KOPT-K1 (cell line): Measurements from ENCODE around the gene DACH2.

Experiments used
- H3K27ac ChIP-seq: fragments of 200-600 bp; sonication (generic); 2 replicates; pipeline ENCODE4 v1.5.1; 2016; ENCODE audit warnings: antibody characterized with exemption, mild to moderate bottlenecking, low read depth, low read length; ENCODE audit not compliant: poor library complexity, severe bottlenecking
- H3K36me3 ChIP-seq: fragments of 200-600 bp; sonication (generic); 2 replicates; pipeline ENCODE4 v1.5.1; 2017; ENCODE audit warnings: antibody characterized with exemption, mild to moderate bottlenecking, low read length, moderate library complexity; ENCODE audit not compliant: insufficient read depth
- H3K9me3 ChIP-seq: fragments of 200-600 bp; sonication (generic); 2 replicates; pipeline ENCODE4 v1.5.1; 2017; ENCODE audit warnings: antibody characterized with exemption, low read length, mild to moderate bottlenecking; ENCODE audit not compliant: insufficient read depth, poor library complexity, severe bottlenecking

DACH2 gene

GRCh38 chrX:86809651-86810050, 661.4 kb downstream of the DACH2 start:
- H3K9me3 ChIP-seq, result no peaks in the 10 kb centered on the region
- H3K36me3 ChIP-seq, result no peaks in the 10 kb centered on the region
- H3K27ac ChIP-seq, result no peak overlapping the region

GRCh38 chrX:86829786-86830185, 681.5 kb downstream of the DACH2 start:
- Histone ChIP-seq H3K36me3 (no peaks in the 10 kb centered on the region), H3K27ac (no peak overlapping the region)

GRCh38 chrX:86830685-86831084, 682.4 kb downstream of the DACH2 start:
- Histone ChIP-seq H3K27ac (no peak overlapping the region), H3K36me3 (no peaks in the 10 kb centered on the region), H3K9me3 (no peaks in the 10 kb centered on the region)

More at GRCh38 chrX:86829786-86830185, 681.5 kb downstream of the DACH2 start:
- no peaks in the 10 kb centered on the region for H3K9me3 ChIP-seq

GRCh38 chrX:86845101-86845500, 696.9 kb downstream of the DACH2 start:
- H3K27ac ChIP-seq, result no peak overlapping the region
- no peaks in the 10 kb centered on the region for H3K36me3 ChIP-seq

More at GRCh38 chrX:86845101-86845500, 696.9 kb downstream of the DACH2 start:
- no peaks in the 10 kb centered on the region for H3K9me3 ChIP-seq
